Testis (tissue), 2 donors: ENCODE results near the gene TECTA.

ENCODE experiments used
- CTCF ChIP-seq, 3 experiments: fragments of 450-650 bp in 2 of 3; fragments of 200-600 bp in 1 of 3; sonication (generic) in 1 of 3; IDR thresholded peaks; one replicate each; pipeline ENCODE4 v1.5.1; 2016 to 2019; ENCODE audit warnings: antibody characterized with exemption in 3 of 3, mild to moderate bottlenecking in 2 of 3, moderate library complexity in 1 of 3
- POLR2A ChIP-seq: fragments of 450-650 bp; IDR thresholded peaks from one replicate; pipeline ENCODE4 v1.6.1; 2017; ENCODE audit warnings: antibody characterized with exemption, mild to moderate bottlenecking, moderate library complexity

DNA sequence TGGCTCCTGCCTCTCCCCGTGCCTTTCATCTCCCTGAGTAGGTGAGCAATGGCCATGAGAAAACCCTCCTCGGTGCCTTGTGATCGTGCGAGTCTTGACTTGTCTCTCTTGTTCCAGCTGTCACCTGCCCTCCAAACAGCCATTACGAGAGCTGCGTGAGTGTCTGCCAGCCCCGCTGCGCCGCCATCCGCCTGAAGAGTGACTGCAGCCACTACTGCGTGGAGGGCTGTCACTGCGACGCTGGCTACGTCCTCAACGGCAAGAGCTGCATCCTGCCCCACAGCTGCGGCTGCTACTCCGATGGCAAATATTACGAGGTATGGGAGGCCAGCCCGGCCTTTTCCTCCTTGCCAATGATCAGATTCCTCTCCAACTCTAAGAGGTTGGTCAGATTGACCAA, 51.7 kb downstream of the TECTA start:
- TF ChIP-seq POLR2A (no peak), CTCF (IDR thresholded peaks at IDR 0.05) (no peak)
